HG03097 (cell line): ENCODE results near the gene GSTA1.
"Not testable (repeated sequence)": the region's sequence is repeated elsewhere in the genome, so short reads cannot be mapped to it uniquely, and the experiment has no call there.

ENCODE experiments used
- ATAC-seq: cut with Tn5 transposase; IDR thresholded peaks from one replicate; pipeline ENCODE4 v1.9.1; 2021; ENCODE audit not compliant: unreplicated experiment, low FRiP score

The GSTA1 gene

DNA sequence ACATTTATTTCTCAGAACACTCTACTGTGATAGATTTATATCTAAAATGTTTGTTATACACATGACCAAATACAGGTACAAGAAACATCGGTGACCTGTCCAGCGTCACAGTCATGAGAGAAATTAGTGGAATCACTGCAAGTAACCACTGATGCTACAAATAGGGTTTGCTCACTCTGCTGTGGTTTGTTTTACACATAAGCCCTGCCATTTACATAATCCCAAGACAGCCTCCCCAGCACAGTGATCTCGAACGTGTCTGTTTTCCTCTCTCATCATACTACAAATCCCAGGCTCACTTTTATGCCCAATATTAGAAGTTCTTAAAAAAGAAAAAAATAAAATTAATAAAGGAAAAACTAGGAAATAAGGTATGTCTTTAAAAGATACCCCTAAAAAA lies 6.2 kb upstream of the GSTA1 start:
- ATAC-seq: not testable (repeated sequence)

DNA sequence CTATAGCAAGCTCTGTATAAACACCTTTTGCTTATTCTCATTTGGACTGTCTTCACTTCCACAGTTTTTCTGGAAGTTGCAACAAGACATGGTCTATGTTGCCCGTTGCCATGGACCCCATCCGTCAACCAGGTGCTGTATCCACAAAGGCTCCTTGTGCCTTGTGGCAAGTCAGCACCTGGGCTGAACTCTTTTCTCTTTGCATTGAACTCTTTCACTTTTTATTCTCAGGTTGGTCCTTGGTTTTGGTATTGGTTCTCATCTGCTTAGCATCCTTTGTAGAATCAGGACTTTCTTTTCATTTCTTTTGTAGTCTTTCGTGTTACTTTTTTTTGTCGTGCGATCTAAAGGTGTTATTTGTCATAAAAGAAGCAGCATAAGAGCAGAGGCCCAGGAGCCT lies 5.0 kb upstream of the GSTA1 start:
- ATAC-seq: no peak

DNA sequence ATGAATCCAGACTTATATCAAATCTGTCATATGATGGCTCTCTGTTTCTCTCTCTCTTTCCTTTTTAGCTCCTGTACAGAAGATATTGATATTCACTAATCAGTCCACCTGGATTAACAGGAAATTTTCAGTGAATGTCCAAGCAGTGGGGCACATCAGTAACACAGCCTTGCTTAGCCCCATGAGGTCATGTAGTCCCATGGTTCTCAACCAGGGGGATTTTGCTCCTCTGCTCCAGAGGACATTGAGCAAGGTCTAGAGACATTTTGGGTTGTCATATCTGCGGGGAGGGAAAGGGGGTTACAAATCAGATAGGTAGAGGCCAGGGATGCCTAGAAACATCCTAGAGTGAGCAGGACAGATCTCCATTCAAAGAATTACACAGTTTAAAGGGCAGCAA lies 810 bp downstream of the GSTA1 start:
- ATAC-seq: no peak

DNA sequence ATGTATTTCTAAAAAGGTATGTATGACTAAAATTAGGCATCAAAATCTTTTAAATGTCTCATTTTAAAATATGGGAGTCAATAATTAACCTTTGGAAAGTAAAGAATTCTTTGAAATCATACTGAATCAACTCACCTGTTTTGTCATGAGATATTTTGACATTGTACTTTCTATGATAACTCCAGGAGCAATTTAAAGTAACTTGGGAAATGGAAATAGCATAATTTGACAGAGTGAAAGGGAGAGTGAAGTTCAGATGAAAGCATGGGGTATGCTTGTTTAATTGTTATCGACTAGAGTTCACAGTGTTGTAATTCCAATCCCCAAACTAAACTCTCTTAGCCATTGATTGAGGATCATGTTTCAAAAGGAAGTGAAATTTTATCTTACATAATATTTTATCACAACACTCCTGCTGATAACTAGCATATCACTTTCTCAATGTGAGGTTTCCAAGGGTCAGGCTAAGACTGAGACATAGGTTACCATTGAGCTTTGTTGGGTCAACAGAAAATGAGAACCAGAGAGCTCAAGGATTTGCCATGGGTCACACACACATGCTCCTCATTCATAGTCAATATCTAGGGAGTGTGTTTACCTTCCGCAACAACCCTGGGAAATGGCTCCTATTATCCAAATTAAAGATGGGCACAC lies 2.3 kb downstream of the GSTA1 start:
- no peak for ATAC-seq

DNA sequence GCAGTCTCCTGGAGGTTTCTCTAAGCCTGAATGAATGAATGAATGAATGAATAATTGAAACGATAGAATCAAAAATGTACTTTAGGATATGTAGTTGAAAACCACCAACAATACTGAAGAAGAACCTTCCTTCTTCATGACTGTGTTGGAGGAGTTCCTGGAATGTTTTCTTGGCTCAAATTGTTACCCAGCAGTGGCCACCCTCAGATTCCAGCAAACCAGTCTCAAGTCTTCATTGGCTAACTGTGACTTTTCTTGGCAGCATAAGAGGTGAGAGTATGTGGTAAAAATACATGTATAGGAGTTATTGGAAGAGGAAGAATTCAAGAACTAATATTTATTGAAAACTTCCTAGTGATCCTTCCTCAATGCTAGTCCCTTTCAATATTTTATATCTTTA lies 4.3 kb downstream of the GSTA1 start:
- ATAC-seq: not testable (repeated sequence)

DNA sequence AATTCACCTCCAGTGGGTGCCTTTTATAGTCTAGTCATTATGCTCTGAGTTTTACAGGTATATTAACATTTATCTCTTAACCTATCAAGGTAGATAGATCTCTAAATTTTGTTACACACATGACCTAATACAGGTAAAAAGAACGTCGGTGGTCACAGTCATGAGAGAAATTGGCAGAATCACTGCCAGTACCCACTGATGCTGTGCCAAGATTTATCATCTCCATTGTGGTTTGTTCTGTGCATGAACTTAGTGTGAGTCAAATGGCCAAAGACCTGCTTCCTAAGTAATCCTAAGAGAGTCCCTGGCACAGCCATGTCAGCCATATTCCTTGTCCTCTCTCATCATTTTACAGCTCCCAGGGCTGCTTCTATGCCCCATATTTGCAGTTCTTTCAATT lies 9.2 kb downstream of the GSTA1 start:
- not testable (repeated sequence) for ATAC-seq

DNA sequence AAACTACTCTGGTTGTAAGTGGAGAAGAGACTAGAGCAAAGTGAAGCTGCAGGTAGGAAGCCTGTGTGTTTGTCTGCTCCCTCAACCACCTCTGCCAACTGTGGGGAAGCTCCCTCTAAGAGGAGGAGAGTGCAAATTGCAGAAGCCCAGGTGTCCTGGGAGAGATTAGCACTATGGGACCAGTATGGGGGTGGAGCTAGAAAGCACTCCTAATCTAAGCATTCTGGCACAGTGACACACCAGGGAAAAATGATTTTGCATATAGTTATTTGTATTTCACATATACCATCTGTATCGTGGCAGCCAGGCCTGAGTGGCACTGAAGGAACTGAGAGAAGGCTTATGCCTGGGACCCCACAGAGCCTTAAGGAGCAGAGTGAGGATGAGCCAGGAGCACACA lies 12.8 kb downstream of the GSTA1 start:
- no peak for ATAC-seq

DNA sequence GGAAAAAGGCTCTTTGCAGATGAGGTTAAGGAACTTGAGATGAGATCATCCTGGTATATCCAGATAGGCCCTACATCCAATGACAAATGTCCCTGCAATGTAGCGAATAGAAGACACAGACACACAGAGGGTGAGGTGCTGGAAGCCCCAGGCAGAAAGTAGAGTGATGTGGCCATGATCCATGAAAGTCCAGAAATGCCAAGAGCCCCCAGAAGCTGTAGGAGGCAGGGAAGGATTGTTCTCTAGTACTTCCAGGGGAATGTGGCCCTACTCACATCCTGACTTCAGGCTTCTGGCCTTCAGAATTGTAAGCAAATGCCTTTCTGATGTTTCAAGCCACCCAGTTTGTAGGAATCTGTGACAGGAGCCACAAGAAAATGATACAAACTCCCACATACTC lies 14.0 kb downstream of the GSTA1 start:
- not testable (repeated sequence) for ATAC-seq

DNA sequence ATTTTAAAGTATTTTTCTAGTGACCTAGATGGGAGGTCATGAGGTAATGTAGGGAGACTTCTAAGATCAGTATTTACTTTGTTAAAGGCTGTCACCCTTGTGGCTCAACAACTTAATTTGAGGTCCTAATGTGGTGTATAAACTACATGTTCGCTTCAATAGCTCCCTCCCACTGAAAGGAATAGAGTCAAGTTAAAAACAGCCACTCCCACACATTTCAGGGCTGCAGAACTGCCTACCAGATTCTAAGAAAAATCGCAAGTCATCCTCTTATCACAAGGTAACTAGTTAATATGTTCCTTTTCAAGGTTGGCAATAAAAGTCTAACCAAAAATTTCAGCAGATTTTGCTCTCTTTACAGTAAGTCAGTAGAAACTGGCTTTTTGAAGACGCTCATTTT lies 15.1 kb downstream of the GSTA1 start:
- no peak for ATAC-seq

DNA sequence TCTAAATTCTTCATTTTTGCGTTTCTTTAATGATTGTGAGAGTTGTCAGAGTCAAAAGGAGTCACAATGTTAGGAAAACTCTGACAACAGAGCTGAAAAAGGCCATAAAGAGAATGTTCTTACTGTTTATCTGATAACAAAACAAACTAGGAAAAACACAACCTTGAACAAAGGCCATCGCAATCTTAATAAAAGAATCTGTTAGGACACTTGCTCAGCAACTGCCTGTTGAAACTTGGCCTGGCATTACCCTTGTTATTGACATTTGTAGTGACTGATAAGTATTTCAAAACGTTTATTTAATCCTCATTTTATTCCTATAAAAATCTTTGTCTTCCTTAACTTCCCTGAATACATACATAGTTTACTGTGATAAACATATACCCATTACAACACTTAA lies 15.7 kb downstream of the GSTA1 start:
- no peak for ATAC-seq

DNA sequence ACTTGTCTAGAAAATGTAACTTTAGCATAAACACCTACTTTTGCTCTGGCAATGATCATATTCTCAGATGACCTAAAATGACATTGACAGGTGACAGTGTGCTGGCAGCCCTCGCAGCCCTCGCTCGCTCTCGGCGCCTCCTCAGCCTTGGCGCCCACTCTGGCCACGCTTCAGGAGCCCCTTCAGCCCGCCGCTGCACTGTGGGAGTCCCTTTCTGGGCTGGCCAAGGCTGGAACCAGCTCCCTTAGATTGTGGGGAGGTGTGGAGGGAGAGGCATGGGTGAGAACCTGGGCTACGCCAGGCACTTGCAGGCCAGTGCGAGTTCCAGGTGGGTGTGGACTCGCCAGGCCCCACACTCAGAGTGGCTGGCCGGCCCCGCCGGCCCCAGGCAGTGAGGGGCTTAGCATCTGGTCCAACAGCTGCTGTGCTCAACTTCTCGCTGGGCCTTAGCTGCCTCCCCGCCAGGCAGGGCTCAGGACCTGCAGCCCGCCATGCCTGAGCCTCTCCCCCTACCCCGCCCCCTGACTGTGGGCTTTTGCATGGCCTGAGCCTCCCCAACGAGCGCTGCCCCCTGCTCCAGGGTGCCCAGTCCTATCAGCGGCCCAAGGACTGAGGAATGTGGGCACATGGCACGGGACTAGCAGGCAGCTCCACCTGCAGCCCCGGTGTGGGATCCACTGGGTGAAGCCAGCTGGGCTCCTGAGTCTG lies 17.2 kb downstream of the GSTA1 start:
- ATAC-seq: no peak

DNA sequence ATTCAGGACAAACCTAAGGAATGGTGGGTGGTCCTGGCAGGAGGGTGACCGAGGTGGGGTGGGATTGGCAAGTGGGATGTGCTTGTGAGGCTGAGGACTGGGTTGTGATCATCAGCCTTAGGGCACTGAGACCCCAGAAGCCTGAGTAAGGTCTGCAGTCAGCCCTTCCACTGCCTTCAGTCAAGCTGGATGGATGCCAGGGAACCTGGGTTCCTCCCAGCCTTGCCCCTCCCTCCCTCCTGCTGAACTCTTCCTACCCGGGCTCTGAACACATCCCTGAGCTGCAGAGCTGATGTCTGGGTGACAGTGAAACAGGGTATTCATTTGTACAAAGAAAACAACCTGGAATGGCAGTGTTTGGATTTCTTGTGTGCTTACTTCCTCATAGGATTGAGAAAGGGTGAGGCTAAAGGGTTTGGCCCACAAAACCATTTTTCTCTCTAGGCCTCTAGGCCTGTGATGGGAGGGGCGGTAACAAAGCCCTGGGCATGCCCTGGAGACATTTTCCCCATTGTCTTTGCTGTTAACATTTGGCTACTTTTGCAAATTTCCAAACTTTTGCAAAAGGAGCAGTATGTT lies 20.8 kb downstream of the GSTA1 start:
- ATAC-seq: not testable (repeated sequence)

DNA sequence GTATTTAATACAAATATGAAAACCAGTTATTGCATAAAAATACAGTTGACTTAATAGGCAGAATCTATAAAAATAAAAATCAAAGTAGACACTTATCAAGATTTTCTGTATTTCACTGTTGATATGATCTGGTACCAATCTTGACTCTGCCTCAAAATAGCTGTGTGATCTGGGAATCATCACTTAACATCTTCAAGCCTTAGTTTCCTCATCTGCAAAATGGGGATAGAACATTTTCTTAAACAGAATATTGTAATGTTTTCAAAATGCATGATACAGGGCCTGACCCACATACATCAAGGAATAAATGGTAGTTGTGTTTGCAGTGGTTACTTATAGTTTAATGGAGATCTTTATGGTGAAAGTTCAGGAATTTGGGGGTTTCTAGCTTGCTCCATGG lies 21.4 kb downstream of the GSTA1 start:
- ATAC-seq: not testable (repeated sequence)

DNA sequence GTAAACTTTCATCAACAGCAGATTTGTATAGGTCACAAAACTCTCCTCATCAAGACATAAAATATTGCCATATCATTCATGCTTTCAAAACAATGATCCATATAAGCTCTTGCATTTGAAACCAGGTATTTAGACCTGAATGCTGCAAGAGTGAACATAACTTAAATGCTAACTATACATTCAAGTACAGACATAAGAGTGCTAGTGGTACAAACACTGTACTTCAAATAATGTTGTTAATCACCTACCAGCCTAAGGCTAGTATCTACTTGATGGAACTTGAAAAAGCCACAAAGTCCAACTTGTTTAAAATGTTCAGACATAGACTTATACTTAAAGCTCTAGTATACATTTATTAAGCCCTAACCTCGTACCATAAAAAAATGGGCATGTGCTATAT lies 24.4 kb downstream of the GSTA1 start:
- no peak for ATAC-seq

DNA sequence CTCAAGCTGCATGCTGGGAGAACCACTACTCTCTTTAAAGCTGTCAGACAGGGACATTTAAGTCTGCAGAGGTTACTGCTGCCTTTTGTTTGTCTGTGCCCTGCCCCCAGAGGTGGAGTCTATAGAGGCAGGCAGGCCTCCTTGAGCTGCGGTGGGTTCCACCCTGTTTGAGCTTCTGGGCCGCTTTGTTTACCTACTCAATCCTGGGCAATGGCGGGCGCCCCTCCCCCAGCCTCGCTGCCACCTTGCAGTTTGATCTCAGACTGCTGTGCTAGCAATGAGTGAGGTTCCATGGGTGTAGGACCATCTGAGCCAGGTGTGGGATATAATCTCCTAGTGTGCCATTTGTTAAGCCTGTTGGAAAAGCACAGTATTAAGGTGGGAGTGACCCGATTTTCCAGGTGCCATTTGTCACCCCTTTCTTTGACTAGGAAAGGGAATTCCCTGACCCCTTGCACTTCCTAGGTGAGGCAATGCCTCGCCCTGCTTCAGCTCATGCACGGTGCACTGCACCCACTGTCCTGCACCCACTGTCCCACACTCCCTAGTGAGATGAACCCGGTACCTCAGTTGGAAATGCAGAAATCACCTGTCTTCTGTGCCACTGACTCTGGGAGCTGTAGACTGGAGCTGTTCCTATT lies 26.8 kb downstream of the GSTA1 start:
- ATAC-seq: not testable (repeated sequence)

DNA sequence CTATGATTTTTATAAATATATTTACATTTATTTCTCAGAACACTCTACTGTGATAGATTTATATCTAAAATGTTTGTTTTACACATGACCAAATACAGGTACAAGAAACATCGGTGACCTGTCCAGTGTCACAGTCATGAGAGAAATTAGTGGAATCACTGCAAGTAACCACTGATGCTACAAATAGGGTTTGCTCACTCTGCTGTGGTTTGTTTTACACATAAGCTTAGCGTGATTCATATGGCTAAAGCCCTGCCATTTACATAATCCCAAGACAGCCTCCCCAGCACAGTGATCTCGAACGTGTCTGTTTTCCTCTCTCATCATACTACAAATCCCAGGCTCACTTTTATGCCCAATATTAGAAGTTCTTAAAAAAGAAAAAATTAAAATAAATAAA lies 34.2 kb downstream of the GSTA1 start:
- not testable (repeated sequence) for ATAC-seq

DNA sequence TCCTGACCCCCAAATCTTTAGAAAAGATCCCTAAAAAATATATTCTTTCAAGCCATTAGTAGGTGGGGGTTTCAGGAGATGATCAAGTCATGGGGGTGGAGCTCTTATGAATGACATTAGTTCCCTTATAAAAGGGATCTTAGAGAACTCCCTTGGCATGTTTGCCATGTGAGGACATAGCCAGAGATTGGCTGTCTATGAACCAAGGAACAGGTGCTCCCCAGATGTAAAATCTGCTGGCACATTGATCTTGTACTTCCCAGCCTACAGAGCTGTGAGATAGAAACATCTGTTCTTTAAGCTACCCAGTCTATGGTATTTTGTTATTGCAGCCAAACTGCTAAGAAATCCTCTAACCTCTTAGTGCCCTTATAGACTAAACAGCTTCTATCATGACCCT lies 36.0 kb downstream of the GSTA1 start:
- not testable (repeated sequence) for ATAC-seq

DNA sequence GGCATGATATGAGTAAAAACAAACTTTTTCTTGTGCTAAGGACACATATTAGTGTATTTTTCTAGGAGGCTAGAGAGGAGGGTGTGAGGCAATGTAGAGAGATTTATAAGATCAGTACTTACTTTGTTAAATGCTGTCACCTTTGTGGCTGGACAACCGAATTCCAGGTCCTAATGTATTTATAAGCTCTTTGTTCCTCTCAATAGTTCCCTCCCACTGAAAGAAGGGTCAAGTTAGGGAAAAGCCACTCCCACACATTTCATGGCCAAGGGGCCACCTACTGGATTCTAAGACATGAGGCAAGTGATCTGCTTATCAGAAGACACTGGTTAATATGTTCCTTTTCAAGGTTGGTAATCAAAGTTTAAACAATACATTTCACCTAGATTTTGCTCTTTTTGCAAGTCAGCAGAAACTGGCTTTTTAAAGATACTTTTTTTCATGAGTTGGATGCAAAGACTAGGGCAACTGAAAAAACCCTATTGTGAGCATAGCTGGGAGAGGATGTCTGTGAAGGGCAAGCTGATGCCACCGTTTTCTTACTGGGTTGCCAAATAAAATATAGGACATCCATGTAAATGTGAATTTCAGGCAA lies 40.2 kb downstream of the GSTA1 start, which contains the start of gene GSTA2:
TSS of gene GSTA2 (minus strand) at position 154 of the 595 bp plus-strand sequence. CDS start 5,528 bp downstream, outside the sequence.
- ATAC-seq: not testable (repeated sequence)

DNA sequence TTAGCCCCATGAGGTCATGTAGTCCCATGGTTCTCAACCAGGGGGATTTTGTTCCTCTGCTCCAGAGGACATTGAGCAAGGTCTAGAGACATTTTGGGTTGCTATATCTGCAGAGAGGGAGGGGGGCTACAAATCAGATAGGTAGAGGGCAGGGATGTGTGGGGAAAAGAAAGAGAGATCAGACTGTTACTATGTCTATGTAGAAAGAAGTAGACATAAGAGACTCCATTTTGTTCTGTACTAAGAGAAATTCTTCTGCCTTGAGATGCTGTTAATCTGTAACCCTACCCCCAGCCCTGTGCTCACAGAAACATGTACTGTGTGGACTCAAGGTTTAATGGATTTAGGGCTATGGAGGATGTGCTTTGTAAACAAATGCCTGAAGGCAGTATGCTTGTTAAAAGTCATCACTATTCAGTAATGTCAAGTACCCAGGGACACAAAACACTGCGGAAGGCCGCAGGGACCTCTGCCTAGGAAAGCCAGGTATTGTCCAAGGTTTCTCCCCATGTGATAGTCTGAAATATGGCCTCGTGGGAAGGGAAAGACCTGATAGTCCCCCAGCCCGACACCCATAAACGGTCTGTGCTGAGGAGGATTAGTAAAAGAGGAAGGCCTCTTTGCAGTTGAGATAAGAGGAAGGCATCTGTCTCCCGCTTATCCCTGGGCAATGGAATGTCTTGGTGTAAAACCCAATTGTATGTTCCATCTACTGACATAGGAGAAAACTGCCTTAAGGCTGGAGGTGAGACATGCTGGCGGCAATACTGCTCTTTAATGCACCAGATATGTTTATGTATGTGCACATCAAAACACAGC lies 41.7 kb downstream of the GSTA1 start:
- ATAC-seq: not testable (repeated sequence)

DNA sequence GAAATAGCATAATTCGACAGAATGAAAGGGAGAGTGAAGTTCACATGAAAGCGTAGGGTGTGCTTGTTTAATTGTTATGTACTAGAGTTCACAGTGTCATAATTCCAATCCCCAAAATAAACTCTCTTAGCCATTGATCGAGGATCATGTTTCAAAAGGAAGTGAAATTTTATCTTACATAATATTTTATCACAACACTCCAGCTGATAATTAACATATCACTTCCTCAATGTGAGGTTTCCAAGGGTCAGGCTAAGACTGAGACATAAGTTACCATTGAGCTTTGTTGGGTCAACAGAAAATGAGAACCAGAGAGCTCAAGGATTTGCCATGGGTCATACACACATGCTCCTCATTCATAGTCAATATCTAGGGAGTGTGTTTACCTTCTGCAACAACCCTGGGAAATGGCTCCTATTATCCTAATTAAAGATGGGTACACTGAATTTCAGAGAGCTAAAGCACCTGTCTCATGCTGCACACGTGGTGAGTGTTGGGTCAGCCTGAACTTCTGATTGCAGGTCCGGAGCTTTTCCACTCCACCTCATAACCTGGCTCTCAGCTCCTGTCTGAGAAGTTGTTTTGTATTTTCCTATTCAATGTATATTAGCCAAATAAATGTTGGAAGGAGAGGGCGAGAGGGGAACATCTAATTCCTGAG lies 43.4 kb downstream of the GSTA1 start:
- no peak for ATAC-seq
